Thyroid gland (tissue), 4 donors: ENCODE results near the gene ABTB1. TPM values are rescaled to one million over a fixed set of nuclear protein-coding genes. Genes with fewer than 3 reads are reported as not detected.

Source experiments
- DNase-seq, 2 donors: peaks; one replicate each; pipeline ENCODE4 v3.0.0-alpha.2; 2019
- H3K27ac ChIP-seq, 3 donors: fragments of 200-600 bp; sonication (generic); 1 replicate in 2 of 3; 2 replicates in 1 of 3; pipeline ENCODE4 v1.5.1; 2016 to 2019; ENCODE audit warnings: mild to moderate bottlenecking in 1 of 3, moderate library complexity in 1 of 3
- H3K27me3 ChIP-seq: fragments of 200-600 bp; sonication (generic); one replicate; pipeline ENCODE4 v1.5.1; 2019
- H3K36me3 ChIP-seq, 2 donors: fragments of 200-600 bp; sonication (generic); one replicate each; pipeline ENCODE4 v1.5.1; 2016 to 2019
- H3K4me1 ChIP-seq, 2 donors: fragments of 200-600 bp; sonication (generic); one replicate each; pipeline ENCODE4 v1.5.1; 2017 to 2019
- H3K4me3 ChIP-seq, 3 donors: fragments of 200-600 bp; sonication (generic); replicated peaks in 1 of 3; 1 replicate in 2 of 3; 2 replicates in 1 of 3; pipeline ENCODE4 v1.5.1; 2016; ENCODE audit warnings: mild to moderate bottlenecking in 1 of 3
- H3K9me3 ChIP-seq: fragments of 200-600 bp; sonication (generic); one replicate; pipeline ENCODE4 v1.5.1; 2017
- POLR2A ChIP-seq, 2 donors: fragments of 450-650 bp; IDR thresholded peaks; one replicate each; pipeline ENCODE4 v1.6.1; 2017; ENCODE audit warnings: antibody characterized with exemption in 2 of 2, mild to moderate bottlenecking in 2 of 2, moderate library complexity in 1 of 2
- WGBS, 2 donors: methylation state at CpG; one replicate each; pipeline ENCODE4 v1.1.5; 2017; 5-methylcytosine and 5-hydroxymethylcytosine counted together
- intact Hi-C: fragments of 100-400 bp; cut with DNase I; formaldehyde crosslinking; loops from one replicate; pipeline ENCODE4 v1.15.1; 2023
- total RNA-seq, 4 donors: library from RNA; depleted of rRNA; stranded (reverse); fragments of >200 nt; gene quantifications; one replicate each; pipeline ENCODE4 v1.2.3, GENCODE V29; 2016
- TF ChIP-seq, protein P1 (sequence below), 6 experiments: fragments of 200-600 bp in 3 of 6; fragments of 450-650 bp in 3 of 6; sonication (generic) in 3 of 6; IDR thresholded peaks; one replicate each; pipeline ENCODE4 v1.5.1; 2016 to 2019; ENCODE audit warnings: antibody characterized with exemption in 6 of 6, mild to moderate bottlenecking in 2 of 6, inconsistent platforms in 1 of 6, moderate library complexity in 1 of 6

Gene ABTB1
- total RNA-seq, 4 donors from 2014 or later = 18.9 to 29.1 (median 24.4) TPM

DNA sequence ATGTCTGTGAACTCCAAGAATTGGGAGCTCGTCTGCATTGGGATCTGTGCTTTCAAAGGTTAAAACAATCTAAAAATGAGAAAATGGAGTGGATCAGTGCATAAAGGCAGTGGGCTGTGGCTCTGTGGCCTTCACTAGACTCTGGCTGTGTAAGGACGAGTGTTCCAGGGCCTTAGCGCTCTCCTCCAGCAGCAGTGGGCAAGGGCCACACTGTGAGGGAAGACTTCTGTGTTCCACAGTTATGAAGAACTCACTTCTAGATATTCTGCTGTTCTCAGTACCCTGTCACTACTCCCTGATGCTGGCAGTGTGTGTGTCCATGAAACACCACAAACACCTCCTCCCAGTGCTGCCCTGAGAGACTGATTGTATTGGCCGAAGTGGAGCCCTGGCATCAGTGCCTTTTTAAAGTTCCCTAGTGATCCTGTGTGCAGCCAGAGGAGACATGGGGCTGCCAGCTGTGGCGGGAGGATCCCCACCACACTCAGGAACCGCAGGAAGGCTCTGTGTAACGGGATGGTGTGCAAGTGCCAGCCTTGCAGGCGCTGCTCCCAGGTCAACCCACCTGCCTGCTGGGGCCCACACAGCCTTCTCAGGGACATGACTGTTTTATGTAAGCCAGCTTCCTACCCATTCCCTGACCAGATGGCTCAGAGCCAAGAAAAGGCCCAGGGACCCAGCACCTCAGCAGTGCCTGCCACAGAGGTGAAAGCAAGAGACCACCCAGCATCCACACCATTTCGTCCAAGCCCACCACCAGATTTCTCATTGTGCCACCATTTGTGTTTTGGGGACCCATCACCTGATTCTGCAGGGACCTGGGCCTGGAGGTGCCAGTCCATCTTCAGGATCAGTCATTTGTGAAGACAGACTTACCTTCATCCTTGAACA lies 40.4 kb downstream of the ABTB1 start:
- H3K9me3 ChIP-seq = no peaks in the 10 kb centered on the region
- peak overlapping the region in 2 of 3 donors; percentile 5 to 28 for H3K27ac ChIP-seq
- no peaks in the 10 kb centered on the region for H3K27me3 ChIP-seq
- intact Hi-C loops = no loop called here
- peaks cover 0 to 8% of the 10 kb centered on the region in 2 donors for H3K4me1 ChIP-seq
- TF ChIP-seq, protein P1, sequence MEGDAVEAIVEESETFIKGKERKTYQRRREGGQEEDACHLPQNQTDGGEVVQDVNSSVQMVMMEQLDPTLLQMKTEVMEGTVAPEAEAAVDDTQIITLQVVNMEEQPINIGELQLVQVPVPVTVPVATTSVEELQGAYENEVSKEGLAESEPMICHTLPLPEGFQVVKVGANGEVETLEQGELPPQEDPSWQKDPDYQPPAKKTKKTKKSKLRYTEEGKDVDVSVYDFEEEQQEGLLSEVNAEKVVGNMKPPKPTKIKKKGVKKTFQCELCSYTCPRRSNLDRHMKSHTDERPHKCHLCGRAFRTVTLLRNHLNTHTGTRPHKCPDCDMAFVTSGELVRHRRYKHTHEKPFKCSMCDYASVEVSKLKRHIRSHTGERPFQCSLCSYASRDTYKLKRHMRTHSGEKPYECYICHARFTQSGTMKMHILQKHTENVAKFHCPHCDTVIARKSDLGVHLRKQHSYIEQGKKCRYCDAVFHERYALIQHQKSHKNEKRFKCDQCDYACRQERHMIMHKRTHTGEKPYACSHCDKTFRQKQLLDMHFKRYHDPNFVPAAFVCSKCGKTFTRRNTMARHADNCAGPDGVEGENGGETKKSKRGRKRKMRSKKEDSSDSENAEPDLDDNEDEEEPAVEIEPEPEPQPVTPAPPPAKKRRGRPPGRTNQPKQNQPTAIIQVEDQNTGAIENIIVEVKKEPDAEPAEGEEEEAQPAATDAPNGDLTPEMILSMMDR (IDR thresholded peaks at IDR 0.05) = no peak
- no peak for TF ChIP-seq POLR2A (IDR thresholded peaks at IDR 0.05)
- 81 to 86% methylated on average over 5 of the region's 9 CpGs for whole genome bisulfite sequencing, 2 donors
- no peaks in the 10 kb centered on the region for H3K36me3 ChIP-seq
- no peak for DNase-seq
- H3K4me3 ChIP-seq = no peak overlapping the region

DNA sequence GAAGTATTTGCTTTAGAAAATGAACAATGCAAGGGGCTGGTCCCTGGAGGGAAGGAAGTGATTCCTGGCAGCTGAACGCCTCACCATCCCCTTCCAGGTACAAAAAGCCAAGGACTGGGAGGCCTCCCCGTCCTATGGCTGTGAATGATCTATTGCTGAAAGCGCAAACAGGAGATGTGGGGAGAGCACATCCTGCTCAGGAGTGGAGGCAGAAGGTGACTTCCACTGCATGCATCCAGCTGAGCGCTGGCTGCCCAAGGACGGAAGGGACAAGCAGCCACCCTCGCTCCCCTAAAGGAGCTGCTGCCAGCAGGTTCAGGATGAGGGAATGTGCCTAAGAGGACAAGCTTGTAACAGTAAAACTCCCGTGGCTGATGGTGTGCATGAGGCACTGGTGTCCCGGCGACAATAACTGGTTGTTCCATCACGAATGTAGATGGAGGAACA lies 41.4 kb downstream of the ABTB1 start:
- Histone ChIP-seq H3K27me3 (no peaks in the 10 kb centered on the region), H3K36me3 (no peaks in the 10 kb centered on the region), H3K4me1 (peaks cover 0 to 8% of the 10 kb centered on the region in 2 donors), H3K9me3 (no peaks in the 10 kb centered on the region), H3K4me3 (no peak overlapping the region), H3K27ac (peak overlapping the region in 1 of 3 donors; percentile 28)
- WGBS, 2 donors = 57 to 67% methylated on average over 10 of the region's 10 CpGs
- TF ChIP-seq POLR2A (IDR thresholded peaks at IDR 0.05) = no peak
- TF ChIP-seq, protein P1 (IDR thresholded peaks at IDR 0.05) = no peak
- intact Hi-C loops = no loop called here
- DNase-seq = no peak

DNA sequence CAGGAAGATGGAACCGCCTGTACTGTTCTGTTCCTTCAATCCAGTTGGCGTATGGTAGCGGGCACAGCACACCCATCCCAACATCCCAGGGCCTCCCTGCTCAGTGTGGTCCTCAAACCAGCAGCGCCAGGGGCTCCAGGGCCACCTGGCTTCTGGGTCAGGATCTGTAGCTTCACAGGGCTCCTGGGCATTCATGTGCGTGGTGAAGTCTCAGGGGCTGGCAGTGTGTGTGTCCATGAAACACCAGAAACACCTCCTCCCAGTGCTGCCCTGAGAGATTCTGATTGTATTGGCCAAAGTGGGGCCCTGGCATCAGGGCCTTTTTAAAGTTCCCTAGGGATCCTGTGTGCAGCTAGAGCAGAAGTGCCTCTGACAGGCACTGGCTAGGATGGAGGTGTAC lies 42.1 kb downstream of the ABTB1 start:
- WGBS, 2 donors = 93 to 98% methylated on average over 4 to 5 of the region's 5 CpGs
- DNase-seq = no peak
- TF ChIP-seq, protein P1 (IDR thresholded peaks at IDR 0.05) = no peak
- no peak for TF ChIP-seq POLR2A (IDR thresholded peaks at IDR 0.05)
- intact Hi-C loops = no loop called here
- Histone ChIP-seq H3K36me3 (no peaks in the 10 kb centered on the region), H3K9me3 (no peaks in the 10 kb centered on the region), H3K4me1 (peaks cover 0 to 8% of the 10 kb centered on the region in 2 donors), H3K4me3 (no peak overlapping the region), H3K27ac (no peak overlapping the region), H3K27me3 (no peaks in the 10 kb centered on the region)

DNA sequence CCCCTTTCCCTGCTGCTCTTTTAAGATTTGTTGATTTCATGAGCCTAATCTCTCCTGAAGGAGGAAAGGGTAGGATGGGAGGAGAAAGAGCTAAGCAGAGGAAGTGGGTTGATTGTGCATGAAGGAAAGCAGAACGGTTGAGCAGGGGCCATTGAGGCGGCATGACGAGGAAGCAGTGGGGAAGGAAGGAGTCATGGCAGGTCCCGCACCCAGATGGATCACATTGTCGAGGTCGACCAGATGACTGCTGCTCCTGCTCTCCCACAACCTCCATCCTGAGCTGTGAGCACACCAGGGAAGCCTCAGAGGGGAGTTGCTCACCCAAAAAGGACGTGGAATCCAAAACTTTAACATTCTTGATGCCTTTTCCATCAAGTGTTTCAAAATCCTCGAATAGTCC lies 42.8 kb downstream of the ABTB1 start:
- intact Hi-C loops = no loop called here
- no peak overlapping the region for H3K27ac ChIP-seq

More for the DNA sequence above, 42.8 kb downstream of the ABTB1 start:
- Histone ChIP-seq H3K27me3 (no peaks in the 10 kb centered on the region), H3K4me1 (peaks cover 0 to 8% of the 10 kb centered on the region in 2 donors), H3K4me3 (no peak overlapping the region), H3K9me3 (no peaks in the 10 kb centered on the region), H3K36me3 (no peaks in the 10 kb centered on the region)
- DNase-seq = no peak
- 58 to 77% methylated on average over 8 of the region's 8 CpGs for WGBS, 2 donors
- TF ChIP-seq POLR2A (IDR thresholded peaks at IDR 0.05) = no peak
- TF ChIP-seq, protein P1 (IDR thresholded peaks at IDR 0.05) = no peak
